Measurements from ENCODE around the gene FCGR3B.
"Not testable (repeated sequence)": the region's sequence is repeated elsewhere in the genome, so short reads cannot be mapped to it uniquely, and the experiment has no call there.

Gene FCGR3B

GRCh38 chr1:161631076-161631475, at the start of gene FCGR3B:
TSS of gene FCGR3B (minus strand) at chr1:161631176. CDS start at chr1:161631094, 82 bp downstream.
- no peak for DNase-seq

- DNase-seq, result no peak
Observed at GRCh38 chr1:161678500-161678899, 47.5 kb upstream of the FCGR3B start.

- no peak for DNase-seq
Observed at GRCh38 chr1:161676958-161677689, 46.1 kb upstream of the FCGR3B start.

GRCh38 chr1:161676441-161676840, 45.5 kb upstream of the FCGR3B start:
- no peak for DNase-seq

GRCh38 chr1:161674908-161675307, 43.9 kb upstream of the FCGR3B start:
- not testable (repeated sequence) for DNase-seq

- not testable (repeated sequence) for DNase-seq
Observed at GRCh38 chr1:161674447-161674846, 43.5 kb upstream of the FCGR3B start.

- not testable (repeated sequence) for DNase-seq
Observed at GRCh38 chr1:161673437-161673836, 42.5 kb upstream of the FCGR3B start.

- DNase-seq, result not testable (repeated sequence)
Observed at GRCh38 chr1:161671045-161672020, 40.4 kb upstream of the FCGR3B start.

- not testable (repeated sequence) for DNase-seq
Observed at GRCh38 chr1:161664689-161665088, 33.7 kb upstream of the FCGR3B start.

GRCh38 chr1:161663569-161663968, 32.6 kb upstream of the FCGR3B start:
- not testable (repeated sequence) for DNase-seq

- not testable (repeated sequence) for DNase-seq
Observed at GRCh38 chr1:161662684-161663339, 31.8 kb upstream of the FCGR3B start, which contains the start of gene FCGR2B. TSS of gene FCGR2B (plus strand) at chr1:161663143. CDS start at chr1:161663242, 99 bp downstream.

- not testable (repeated sequence) for DNase-seq
Observed at GRCh38 chr1:161661660-161662311, 30.8 kb upstream of the FCGR3B start.

GRCh38 chr1:161658524-161658923, 27.5 kb upstream of the FCGR3B start:
- DNase-seq, result not testable (repeated sequence)

- not testable (repeated sequence) for DNase-seq
Observed at GRCh38 chr1:161653971-161654370, 23.0 kb upstream of the FCGR3B start.

GRCh38 chr1:161653541-161653940, 22.6 kb upstream of the FCGR3B start:
- not testable (repeated sequence) for DNase-seq

- not testable (repeated sequence) for DNase-seq
Observed at GRCh38 chr1:161647507-161648360, 16.8 kb upstream of the FCGR3B start.

- DNase-seq, result not testable (repeated sequence)
Observed at GRCh38 chr1:161644855-161645254, 13.9 kb upstream of the FCGR3B start.

GRCh38 chr1:161643481-161644208, 12.7 kb upstream of the FCGR3B start:
- DNase-seq, result not testable (repeated sequence)

GRCh38 chr1:161642697-161643096, 11.7 kb upstream of the FCGR3B start:
- DNase-seq, result not testable (repeated sequence)

GRCh38 chr1:161639203-161639602, 8.2 kb upstream of the FCGR3B start:
- DNase-seq, result not testable (repeated sequence)

All from NCI-H187 (cell line).